HG03432 (cell line): ENCODE measurements around the gene BEND5.

ENCODE experiments used
- ATAC-seq: cut with Tn5 transposase; IDR thresholded peaks from one replicate; pipeline ENCODE4 v1.9.1; 2021; ENCODE audit warnings: mild to moderate bottlenecking, moderate library complexity; ENCODE audit not compliant: unreplicated experiment

BEND5 gene, protein sequence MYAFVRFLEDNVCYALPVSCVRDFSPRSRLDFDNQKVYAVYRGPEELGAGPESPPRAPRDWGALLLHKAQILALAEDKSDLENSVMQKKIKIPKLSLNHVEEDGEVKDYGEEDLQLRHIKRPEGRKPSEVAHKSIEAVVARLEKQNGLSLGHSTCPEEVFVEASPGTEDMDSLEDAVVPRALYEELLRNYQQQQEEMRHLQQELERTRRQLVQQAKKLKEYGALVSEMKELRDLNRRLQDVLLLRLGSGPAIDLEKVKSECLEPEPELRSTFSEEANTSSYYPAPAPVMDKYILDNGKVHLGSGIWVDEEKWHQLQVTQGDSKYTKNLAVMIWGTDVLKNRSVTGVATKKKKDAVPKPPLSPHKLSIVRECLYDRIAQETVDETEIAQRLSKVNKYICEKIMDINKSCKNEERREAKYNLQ

DNA sequence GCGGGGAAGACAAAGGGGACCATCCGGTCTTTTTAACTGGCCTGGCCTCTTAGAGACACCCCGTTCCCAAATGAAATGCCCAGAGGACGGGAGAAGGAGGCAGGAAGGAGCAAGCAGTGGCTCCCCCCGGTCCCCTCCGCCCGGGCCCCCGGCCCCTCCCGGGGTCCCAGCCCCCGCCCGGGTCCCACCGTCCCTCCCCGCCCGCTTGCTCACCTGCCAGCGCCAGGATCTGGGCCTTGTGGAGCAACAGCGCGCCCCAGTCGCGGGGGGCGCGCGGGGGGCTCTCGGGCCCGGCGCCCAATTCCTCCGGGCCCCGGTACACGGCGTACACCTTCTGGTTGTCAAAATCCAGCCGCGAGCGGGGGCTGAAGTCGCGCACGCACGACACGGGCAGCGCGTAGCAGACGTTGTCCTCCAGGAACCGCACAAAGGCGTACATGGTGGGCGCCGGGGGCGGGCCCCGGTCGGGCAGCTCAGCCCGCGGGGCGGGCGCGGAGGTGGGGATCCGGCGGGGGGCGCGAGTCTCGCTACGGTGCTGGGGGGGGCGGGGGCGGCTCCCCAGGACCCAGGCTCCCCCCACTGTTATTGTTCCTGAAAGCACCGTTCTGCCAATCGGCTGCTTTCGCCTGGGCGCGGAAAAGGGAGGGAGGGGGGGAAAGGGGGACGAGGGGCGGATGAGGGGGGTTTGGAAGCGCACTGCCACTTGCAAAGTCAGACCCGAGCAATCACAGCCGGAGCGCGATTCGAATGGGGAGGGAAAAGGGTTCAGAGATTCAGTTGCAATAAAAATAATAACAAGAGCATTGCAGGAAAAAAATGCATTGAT is at the start of gene BEND5:
BEND5 (minus strand) TSS at position 499 of the 826 bp plus-strand sequence; CDS start at position 439, 60 bp downstream.
- no peak for ATAC-seq

DNA sequence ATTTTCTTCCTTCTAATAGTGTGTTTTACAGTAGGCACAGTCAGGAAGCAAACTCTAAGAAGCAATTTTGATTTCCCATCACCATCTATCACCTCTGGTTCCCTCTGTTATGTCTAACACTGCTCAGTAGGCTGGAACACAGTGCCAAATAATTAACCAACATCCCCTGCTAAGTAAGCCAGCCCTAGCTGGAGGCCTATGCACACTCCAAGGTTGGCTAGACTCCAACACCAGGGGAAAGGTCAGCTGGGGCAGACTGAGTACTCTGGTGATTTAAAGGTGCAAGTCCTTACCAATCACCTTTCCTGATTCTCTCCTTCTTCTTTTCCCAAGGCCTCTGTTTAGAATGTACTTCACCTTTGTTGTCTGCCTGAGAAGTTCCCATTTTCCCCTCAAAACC is 46.5 kb upstream of the BEND5 start:
- ATAC-seq: no peak

DNA sequence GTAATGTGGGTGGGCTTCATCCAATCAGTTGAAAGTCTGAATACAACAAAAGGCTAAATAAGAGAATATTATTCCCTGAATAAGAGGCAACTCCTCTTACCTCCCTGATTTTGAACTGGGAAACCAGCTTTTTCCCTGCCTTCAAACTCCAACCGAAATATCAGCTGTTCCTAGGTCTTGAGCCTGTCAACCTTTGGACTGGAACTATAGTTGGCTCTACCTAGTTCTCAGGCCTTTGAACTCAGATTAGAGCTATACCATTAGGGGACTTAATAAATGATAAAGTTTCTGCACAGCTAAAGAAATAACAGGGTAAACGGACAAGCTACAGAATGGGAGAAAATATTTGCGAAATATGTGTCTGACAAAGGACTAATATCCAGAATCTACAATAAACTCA is 43.8 kb upstream of the BEND5 start:
- ATAC-seq: no peak

DNA sequence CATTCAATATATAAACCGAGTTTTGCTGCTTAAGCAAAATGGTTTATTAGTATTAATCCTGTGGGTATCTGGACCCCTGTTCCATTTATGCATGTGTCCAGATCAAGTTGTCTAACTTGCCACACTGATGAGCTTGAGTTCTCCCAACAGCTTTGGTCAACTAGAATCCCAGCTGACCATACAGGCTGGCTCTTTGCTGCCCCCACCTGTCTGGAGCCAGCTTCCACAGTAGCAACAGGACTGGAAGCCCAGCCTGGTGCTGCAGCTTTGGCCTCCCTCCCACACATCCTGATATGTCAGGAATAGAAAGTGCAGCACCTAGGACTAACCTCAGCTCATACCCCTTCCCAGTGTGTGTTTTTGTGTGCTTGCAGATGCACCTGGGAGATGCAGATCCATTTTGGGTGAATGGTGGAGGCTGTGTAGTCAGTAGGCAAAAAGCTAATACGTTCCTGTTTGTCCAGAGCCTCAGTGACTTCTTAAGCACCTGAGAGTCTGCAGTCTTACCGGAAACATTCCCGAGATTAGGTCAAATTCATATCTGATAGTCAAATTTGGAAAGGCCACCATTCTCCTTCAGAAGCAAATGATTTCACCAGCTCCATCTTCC is 40.9 kb upstream of the BEND5 start:
- ATAC-seq: peak; percentile 87

DNA sequence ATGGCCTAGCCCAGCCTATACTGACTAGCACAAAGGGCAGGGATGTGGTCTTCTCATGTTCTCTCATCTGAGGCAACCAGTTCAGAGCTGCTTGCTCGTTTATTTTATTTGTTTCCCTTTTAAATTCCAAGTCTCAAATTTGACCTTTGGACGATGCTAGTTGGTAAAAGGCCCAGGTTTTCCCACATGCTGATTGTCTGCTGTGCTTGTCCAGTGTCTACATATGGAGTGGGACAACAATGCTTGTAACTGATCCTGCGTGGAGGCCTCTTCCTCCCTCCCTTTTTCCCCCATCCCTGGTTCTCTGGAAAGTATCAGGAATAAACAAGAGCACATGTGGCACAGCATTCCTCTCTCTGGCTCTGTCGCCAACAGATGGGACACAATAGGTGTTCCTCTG is 34.0 kb upstream of the BEND5 start:
- ATAC-seq: no peak

DNA sequence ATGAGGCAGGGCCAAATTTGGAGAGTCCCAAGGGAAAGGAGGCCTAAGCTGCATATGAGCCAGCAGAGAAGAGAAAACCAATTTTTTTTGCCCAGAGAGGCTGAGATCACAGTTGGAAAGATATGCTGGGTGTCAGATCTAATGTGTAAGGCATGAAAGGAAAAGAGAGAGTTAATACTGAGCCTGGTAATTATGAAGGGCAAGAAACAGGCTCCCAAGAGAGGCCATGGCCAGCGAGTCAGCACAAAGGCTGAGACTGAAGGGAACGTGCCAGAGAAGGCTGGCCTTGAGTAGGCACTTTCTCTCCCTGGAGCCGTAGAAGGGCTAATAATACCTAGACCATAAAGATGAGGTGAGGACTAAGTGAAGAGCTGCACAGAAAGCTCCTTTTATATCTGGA is 31.8 kb upstream of the BEND5 start:
- ATAC-seq: no peak

DNA sequence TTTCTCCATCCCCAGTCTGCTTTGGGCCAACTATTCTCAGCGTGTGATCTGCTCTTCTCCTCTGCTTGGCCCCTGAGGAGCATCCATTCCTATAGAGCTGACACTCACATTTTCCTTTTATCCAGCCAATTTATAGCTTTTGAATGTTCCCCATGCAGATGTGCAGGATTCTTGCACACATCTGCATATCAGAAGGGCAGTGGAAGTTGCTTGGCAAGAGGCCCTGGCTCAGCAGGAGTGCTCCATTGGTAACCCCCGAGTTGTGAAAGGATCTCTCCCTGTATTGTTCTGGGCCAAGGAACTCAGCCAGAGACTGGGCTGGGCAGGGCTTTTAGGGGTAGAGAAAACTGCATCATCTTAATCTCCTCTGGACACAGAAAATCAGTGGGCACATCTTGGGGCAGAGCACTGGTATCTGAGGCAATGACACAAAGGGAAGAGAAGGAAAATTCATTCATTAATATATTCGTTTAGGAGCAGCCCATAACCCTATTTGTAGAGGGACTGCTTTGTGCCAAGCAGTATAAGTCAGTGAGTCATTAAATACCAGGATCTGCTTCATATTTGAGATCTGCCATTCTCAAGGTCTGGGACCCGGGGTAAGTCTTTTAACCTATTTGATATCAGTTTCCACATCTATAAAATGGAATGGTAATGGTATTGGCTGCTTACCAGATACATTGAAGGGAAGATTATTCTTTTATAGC is 31.0 kb upstream of the BEND5 start:
- no peak for ATAC-seq

DNA sequence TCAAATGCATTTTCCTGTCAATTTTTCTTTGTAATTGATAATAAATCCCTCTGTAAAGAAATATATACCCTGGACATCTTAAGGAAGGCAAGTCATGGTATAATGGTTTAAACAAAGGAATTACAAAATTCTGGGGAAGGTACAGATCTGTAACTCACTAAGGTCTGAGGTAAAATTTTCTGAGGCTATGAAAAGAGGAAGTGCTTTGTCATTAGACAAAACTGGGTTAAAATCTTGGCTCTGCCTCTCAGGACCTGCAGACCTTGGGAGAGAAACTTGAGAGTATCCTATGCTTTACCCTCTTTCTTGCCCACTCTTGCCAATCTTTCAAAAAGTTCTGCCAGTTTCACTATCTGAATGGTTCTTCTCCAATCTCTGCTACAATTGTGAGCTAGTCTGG is 26.8 kb upstream of the BEND5 start:
- no peak for ATAC-seq

DNA sequence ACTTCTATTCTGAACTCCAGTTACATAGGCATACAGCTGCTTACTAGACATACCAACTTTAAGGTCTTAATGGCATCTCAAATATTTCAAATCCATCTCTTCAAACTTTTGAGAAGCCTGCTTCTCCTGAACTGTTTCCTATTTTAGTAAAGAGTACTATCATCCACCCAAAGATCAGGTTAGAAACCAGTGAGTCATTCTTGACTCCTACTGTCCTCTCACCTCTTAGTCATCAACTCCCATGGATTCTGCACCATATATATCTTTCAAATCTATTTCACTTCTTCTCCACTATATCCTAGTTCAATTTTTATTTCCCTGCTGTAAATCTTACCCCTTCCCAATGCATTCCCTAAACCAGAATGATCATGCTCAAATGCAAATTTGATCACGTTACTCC is 18.1 kb upstream of the BEND5 start:
- no peak for ATAC-seq

DNA sequence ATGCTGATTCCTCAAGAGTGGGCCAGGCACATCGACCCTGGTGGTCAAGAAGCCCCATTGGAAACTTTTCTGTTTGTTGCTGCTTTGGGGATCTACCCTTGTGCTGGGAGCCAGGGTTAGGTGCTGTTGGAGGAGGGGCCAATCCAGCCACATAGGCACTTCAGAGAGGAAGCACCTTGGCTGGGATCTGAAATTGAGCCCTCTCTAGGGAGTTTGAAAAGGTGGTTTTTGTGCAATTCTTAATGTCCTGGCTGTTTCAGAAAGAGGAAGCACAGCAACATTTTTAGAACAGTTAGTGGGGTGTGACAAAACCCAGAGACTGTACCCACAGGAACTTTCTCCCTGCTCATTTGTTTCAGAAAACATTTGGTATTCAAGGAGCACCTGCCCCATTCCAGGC is 17.2 kb upstream of the BEND5 start:
- peak; percentile 94 for ATAC-seq

DNA sequence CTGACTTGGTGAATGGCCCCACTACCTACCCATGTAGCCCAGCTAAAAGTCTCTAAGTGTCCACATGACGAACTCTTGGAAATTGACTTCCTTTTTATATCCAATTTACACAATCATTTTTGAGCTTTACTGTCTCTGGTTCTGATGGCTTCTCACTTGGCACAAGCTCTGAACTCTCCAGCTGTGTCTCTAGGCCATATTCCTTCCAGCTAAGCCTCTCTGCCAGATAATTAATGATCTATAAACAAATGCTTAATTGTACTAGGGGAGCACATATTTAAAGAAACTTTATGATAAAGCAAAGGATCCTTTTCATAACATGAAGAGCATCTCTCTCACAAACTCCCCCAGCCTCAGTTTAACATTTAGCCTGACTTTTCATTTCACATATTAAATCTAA is 16.3 kb upstream of the BEND5 start:
- ATAC-seq: no peak

DNA sequence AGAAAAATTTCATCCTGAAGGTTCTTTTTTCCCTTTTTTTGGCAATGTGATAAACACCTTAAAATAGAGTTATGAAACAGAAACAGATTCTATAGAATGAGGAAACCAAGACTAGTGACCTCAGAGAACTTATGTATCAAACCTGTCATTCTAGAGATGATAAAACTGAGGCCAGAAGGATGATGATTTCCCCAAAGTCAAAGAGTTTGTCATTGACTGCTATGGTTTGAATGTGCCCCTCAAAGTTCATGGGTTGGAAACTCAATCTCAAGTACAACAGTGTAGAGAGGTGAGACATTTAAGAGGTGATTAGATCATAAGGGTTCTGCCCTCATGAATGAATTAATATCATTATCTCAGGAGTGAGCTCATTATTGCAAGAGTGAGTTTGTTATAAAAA is 13.7 kb upstream of the BEND5 start:
- ATAC-seq: no peak

DNA sequence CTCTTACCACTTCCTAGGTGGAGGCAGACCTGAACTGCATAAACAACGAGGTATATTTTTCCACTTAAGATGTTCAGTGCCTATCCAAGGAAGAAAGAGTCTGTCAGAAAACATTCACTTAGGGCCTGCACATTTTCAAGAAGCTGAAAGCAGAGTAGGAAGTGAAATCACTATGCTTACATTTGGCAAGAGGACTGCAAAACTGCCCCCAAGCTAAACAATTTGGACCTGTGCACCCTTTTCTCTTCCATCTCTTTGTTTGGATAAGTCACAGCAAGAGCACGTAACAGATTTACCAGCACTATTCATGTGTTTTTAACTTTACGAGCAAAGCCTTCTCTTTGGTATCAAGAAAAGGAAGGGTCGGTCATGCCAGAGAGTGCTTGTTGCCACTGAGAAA is 13.2 kb upstream of the BEND5 start:
- no peak for ATAC-seq

DNA sequence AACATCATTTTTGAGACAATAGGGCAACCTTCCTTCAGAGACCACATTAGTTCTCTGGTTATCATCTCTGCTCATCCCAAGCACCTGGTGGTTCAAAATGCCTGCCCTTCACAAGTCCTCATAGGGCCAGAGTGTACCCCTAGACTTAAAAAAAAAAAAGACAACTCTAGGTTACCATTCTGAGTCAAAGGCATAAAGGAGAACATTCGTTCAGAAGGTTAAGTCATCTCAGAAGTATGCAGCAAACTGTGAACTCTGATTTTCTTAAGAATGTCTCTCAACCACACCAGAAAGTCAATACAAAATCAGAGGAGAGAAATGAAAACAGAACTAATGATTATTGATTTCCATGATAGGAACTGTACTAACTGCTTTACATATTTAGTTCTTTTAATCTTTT is 9.2 kb upstream of the BEND5 start:
- no peak for ATAC-seq

DNA sequence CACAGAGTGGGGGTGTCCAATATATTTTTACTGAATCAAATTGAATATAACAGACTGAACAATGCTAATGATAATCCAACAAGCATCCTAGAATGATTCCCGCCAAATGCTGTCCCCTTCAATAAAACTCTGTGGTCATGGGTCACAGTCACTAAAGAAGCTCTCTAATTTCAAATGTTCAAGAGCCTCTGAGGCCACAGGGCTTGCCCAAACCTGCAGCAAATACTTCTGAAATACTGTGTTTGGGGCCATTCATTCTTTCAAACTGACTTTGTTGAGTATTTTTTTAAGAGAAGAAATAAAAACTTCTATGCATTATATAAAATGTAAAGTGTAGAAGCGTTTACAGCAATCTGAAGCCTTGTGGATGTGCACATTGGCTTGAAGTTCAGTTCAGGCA is 7.6 kb upstream of the BEND5 start:
- no peak for ATAC-seq

DNA sequence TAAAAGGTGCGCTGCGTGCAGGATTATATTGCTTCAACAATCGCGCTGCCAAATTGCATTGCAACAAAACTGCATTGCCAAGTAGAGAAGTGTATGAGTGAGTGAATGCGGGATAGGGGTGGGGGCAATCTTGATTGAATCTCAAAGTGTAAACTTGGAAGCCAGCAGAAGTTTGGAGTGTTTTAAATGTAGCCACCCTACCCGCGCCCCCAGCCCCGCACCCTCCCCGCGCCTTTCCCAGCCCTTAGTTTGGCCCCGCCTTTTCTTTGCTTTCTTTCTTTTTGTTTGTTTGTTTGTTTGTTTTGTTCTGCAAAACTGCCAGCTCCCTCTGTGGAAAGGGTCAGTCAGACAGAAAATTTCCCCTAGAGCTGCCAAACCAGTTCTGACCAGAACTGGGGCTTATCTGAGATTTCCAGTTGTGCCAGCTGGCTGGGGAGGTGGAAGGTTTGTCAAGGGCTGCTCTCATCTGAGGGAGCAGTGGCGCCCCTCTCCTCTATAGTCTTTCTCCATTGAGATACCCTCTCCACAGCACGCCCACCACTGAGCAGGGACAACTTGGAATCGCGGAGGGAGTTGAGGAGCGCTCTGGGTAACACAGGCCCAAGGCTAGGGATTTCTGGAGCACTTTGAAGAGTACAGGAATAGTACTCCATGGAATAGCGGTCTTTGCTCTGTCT is 666 bp upstream of the BEND5 start:
- ATAC-seq: no peak

DNA sequence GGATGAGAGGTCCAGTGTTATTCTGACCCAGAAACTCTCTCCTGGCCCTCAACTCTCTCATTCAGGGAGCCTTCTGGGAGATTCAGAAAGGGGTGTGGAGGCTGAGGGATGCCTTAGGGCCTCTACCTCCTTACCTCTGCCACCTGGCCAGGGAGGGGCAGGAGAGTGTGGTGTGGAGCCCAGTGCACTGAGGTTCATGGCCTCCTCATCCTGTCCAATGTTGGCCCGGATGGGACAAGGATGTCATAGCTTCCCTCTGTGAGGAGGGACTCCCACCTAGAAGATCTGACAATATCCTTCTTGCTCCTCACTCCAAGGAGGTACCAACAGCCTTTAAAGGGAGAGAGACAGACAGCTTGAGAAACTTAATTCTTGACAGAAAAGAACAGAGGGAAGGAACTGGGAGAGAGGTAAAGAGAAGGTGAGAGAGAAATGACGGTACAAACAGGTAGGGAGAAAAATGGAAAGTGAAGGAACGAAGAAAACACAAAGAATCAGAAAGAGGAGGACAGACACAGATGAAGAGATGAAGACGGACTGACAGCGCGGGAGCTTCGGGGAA is 779 bp downstream of the BEND5 start:
- no peak for ATAC-seq

DNA sequence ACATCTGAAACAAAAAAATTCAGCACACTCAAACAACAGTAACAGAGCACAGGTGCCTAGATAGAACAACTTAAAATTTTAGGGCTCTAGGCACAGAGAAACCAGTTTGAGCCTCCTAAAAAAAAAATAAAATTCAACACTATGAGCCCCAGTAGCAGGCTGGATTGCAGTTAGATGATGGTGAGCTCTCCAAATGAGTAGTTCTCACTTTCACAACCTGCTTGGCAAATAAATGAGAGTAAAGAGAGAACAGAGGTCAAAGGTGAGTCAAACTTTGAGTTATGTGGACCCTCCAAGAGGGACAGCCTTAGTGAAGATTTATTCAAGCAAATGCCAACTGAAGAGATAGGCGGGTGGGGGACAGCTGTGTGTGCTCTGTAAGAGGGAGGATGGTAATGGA is 3.6 kb downstream of the BEND5 start:
- no peak for ATAC-seq

DNA sequence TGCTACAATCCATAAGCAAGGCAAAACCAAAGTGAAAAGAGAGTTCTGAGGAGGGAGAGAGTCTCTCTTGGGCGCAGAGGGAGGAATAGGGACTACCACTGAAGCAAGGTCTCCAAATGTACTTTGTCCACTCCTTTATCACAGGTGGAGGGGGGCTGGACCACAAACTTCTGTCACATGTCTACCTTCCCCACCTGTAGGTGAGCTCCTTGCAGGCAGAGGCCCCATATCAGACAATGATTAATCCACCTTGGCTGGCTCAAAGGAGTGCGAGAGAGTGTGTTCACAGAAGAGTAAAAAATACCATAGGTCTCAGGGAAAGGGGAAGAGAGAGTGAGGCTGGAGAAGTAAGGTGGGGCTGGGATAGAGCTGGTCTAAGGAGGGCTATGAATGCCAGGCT is 4.5 kb downstream of the BEND5 start:
- ATAC-seq: no peak

DNA sequence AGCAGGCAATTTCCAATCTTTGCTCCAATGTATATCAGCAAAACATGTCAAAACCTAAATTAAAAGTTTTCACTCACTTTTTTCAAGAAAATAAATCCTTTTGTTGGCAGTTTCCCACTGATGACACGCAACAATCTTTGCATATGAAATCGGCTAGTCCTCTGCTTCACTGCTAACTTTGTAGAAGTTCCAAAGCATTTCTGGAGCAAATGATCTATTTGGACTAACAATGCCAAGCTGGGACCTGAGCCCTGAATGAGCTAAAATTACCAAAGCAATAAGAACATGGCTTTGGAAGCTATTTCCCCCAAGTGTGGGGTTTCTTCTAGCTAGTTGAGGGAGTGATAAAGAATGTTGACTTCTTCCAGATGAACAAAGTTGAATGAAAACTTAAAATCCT is 5.1 kb downstream of the BEND5 start:
- no peak for ATAC-seq
